Caki2 (cell line): ENCODE results near the gene CXorf49B. TPM values are rescaled to one million over a fixed set of nuclear protein-coding genes. Genes with fewer than 3 reads are reported as not detected.
"Not testable (repeated sequence)": the region's sequence is repeated elsewhere in the genome, so short reads cannot be mapped to it uniquely, and the experiment has no call there.

Experiments
- DNase-seq: peaks from one replicate; pipeline ENCODE4 v3.0.0-alpha.2; 2015; ENCODE audit warnings: low read depth
- in situ Hi-C: cut with HindIII; loops from 2 replicates; pipeline ENCODE4 v1.10.0; 2016; ENCODE audit warnings: low sequenced_read_pairs, low pct_unique_long_range_greater_than_20kb, mixed read lengths
- total RNA-seq: library from RNA; depleted of rRNA; stranded (reverse); fragments of >200 nt; shearing (Covaris generic); gene quantifications from 2 replicates; pipeline ENCODE4 v1.2.3, GENCODE V29; 2014; ENCODE audit warnings: low replicate concordance; rRNA removed

Gene CXorf49B
- total RNA-seq, result not detected in 2 replicates

- DNase-seq, in situ Hi-C loops: not testable (repeated sequence)
Measured at GRCh38 chrX:71763049-71763448, at the start of gene CXorf49B. Gene CXorf49B (plus strand): TSS chrX:71763349. CDS start chrX:71763424, 75 bp downstream.

GRCh38 chrX:71714064-71714463 is 49.1 kb upstream of the CXorf49B start:
- DNase-seq, in situ Hi-C loops: not testable (repeated sequence)

GRCh38 chrX:71715551-71715950 is 47.6 kb upstream of the CXorf49B start:
- DNase-seq, in situ Hi-C loops: not testable (repeated sequence)

GRCh38 chrX:71716323-71716722 is 46.8 kb upstream of the CXorf49B start:
- DNase-seq, in situ Hi-C loops: not testable (repeated sequence)

GRCh38 chrX:71718185-71718584 is 45.0 kb upstream of the CXorf49B start, which contains the start of gene CXorf49:
Gene CXorf49 (minus strand): TSS chrX:71718285. CDS start chrX:71718151, 134 bp downstream.
- in situ Hi-C loops, DNase-seq: not testable (repeated sequence)

- DNase-seq, in situ Hi-C loops: not testable (repeated sequence)
Measured at GRCh38 chrX:71719195-71719594, 44.0 kb upstream of the CXorf49B start.

GRCh38 chrX:71720289-71720886 is 42.8 kb upstream of the CXorf49B start:
- DNase-seq, result not testable (repeated sequence)

GRCh38 chrX:71760688-71761281 is 2.4 kb upstream of the CXorf49B start:
- in situ Hi-C loops, DNase-seq: not testable (repeated sequence)

More at GRCh38 chrX:71720289-71720886, 42.8 kb upstream of the CXorf49B start:
- in situ Hi-C loops, result not testable (repeated sequence)

GRCh38 chrX:71764832-71765231 is 1.7 kb downstream of the CXorf49B start:
- in situ Hi-C loops, DNase-seq: not testable (repeated sequence)

GRCh38 chrX:71765613-71766012 is 2.5 kb downstream of the CXorf49B start:
- in situ Hi-C loops, DNase-seq: not testable (repeated sequence)

GRCh38 chrX:71767134-71767533 is 4.0 kb downstream of the CXorf49B start:
- DNase-seq, in situ Hi-C loops: not testable (repeated sequence)

GRCh38 chrX:71778322-71778721 is 15.2 kb downstream of the CXorf49B start:
- in situ Hi-C loops, DNase-seq: not testable (repeated sequence)

GRCh38 chrX:71782225-71782949 is 19.2 kb downstream of the CXorf49B start:
- in situ Hi-C loops, DNase-seq: not testable (repeated sequence)

GRCh38 chrX:71782950-71783299 is 19.8 kb downstream of the CXorf49B start:
- DNase-seq, in situ Hi-C loops: not testable (repeated sequence)

- in situ Hi-C loops, result not testable (repeated sequence)
Measured at GRCh38 chrX:71783569-71784347, 20.6 kb downstream of the CXorf49B start.

GRCh38 chrX:71784348-71784983 is 21.3 kb downstream of the CXorf49B start:
- in situ Hi-C loops, DNase-seq: not testable (repeated sequence)

More at GRCh38 chrX:71783569-71784347, 20.6 kb downstream of the CXorf49B start:
- DNase-seq, result not testable (repeated sequence)

GRCh38 chrX:71806450-71806849 is 43.3 kb downstream of the CXorf49B start:
- in situ Hi-C loops, DNase-seq: not testable (repeated sequence)

- DNase-seq, result peak; percentile 63
- in situ Hi-C loops, result no loop called here
Measured at GRCh38 chrX:71809886-71810285, 46.7 kb downstream of the CXorf49B start.
